PC-9 (cell line): ENCODE measurements around the gene PTOV1. TPM values are rescaled to one million over a fixed set of nuclear protein-coding genes. Genes with fewer than 3 reads are reported as not detected.

Experiments used
- BruUV-seq: library from RNA; stranded (reverse); fragments of 400-500 nt; replicated peaks from 2 replicates; lab custom pipeline; 2021; lab: Mats Ljungman, UMichigan
- CTCF ChIA-PET: fragments of 300-600 bp; sonication (Branson Sonifier 250); formaldehyde crosslinking; loops from one replicate; lab custom pipeline; 2022; ENCODE audit warnings: antibody characterized with exemption; lab: Charles Lee
- POLR2A ChIA-PET: fragments of 300-600 bp; sonication (Branson Sonifier 250); formaldehyde crosslinking; loops from one replicate; lab custom pipeline; 2022; ENCODE audit warnings: antibody characterized with exemption; ENCODE audit not compliant: unreplicated experiment; lab: Charles Lee
- DNase-seq, 2 experiments: peaks; one replicate each; pipeline versions ENCODE4 v3.0.0 to v3.0.0-alpha.2; 2015 to 2022; ENCODE audit warnings: mixed read lengths in 1 of 2
- H2AFZ ChIP-seq: fragments of 200-600 bp; sonication (generic); 2 replicates; pipeline ENCODE4 v1.8.1; 2017; ENCODE audit warnings: antibody characterized with exemption
- H3F3A ChIP-seq: fragments of 200-600 bp; sonication (generic); 2 replicates; pipeline ENCODE4 v1.8.1; 2017; ENCODE audit warnings: antibody characterized with exemption, mild to moderate bottlenecking, low read depth; ENCODE audit not compliant: insufficient read depth
- H3K27ac ChIP-seq: fragments of 200-600 bp; sonication (generic); 2 replicates; pipeline ENCODE4 v1.6.1; 2016; ENCODE audit warnings: mixed run types
- H3K27me3 ChIP-seq: fragments of 200-600 bp; sonication (generic); 2 replicates; pipeline ENCODE4 v1.6.1; 2016; ENCODE audit warnings: low read depth, mixed run types; ENCODE audit not compliant: insufficient read depth
- H3K36me3 ChIP-seq: fragments of 200-600 bp; sonication (generic); 2 replicates; pipeline ENCODE4 v1.6.1; 2016; ENCODE audit warnings: low read depth, mixed run types
- H3K4me1 ChIP-seq: fragments of 200-600 bp; sonication (generic); replicated peaks from 2 replicates; pipeline ENCODE4 v1.6.1; 2016; ENCODE audit warnings: mixed run types; ENCODE audit not compliant: insufficient read depth
- H3K4me2 ChIP-seq: fragments of 200-600 bp; sonication (generic); 2 replicates; pipeline ENCODE4 v1.6.1; 2017; ENCODE audit warnings: mixed run types
- H3K4me3 ChIP-seq: fragments of 200-600 bp; sonication (generic); 2 replicates; pipeline ENCODE4 v1.6.1; 2016; ENCODE audit warnings: mixed run types
- H3K79me2 ChIP-seq: fragments of 200-600 bp; sonication (generic); 2 replicates; pipeline ENCODE4 v1.6.1; 2017; ENCODE audit warnings: low read depth, mixed run types
- H3K9me2 ChIP-seq: fragments of 200-600 bp; sonication (generic); 2 replicates; pipeline ENCODE4 v1.8.1; 2017; ENCODE audit warnings: mild to moderate bottlenecking; ENCODE audit not compliant: insufficient read depth
- H3K9me3 ChIP-seq: fragments of 200-600 bp; sonication (generic); 2 replicates; pipeline ENCODE4 v1.8.1; 2016; ENCODE audit warnings: low read depth; ENCODE audit not compliant: insufficient read depth
- H4K20me1 ChIP-seq: fragments of 200-600 bp; sonication (generic); 2 replicates; pipeline ENCODE4 v1.8.1; 2017; ENCODE audit not compliant: insufficient read depth
- EZH2 ChIP-seq: fragments of 200-600 bp; sonication (generic); IDR thresholded peaks from 2 replicates; pipeline ENCODE4 v1.8.0; 2017; ENCODE audit warnings: antibody characterized with exemption, low read depth
- intact Hi-C: fragments of 100-400 bp; cut with micrococcal nuclease; formaldehyde crosslinking; loops from one replicate; pipeline ENCODE4 v1.10.0; 2022; ENCODE audit not compliant: unreplicated experiment
- total RNA-seq: library from RNA; stranded (reverse); gene quantifications from 2 replicates; pipeline ENCODE4 v1.2.3, GENCODE V29; 2021
- TF ChIP-seq, protein P1 (sequence below): fragments of 200-600 bp; sonication (generic); conservative IDR thresholded peaks from 2 replicates; pipeline ENCODE4 v1.6.1; 2017; ENCODE audit warnings: mixed run types, antibody characterized with exemption, mild to moderate bottlenecking, moderate library complexity

PTOV1 gene
- total RNA-seq, 1 experiment from 2014 or later: 155 TPM

DNA sequence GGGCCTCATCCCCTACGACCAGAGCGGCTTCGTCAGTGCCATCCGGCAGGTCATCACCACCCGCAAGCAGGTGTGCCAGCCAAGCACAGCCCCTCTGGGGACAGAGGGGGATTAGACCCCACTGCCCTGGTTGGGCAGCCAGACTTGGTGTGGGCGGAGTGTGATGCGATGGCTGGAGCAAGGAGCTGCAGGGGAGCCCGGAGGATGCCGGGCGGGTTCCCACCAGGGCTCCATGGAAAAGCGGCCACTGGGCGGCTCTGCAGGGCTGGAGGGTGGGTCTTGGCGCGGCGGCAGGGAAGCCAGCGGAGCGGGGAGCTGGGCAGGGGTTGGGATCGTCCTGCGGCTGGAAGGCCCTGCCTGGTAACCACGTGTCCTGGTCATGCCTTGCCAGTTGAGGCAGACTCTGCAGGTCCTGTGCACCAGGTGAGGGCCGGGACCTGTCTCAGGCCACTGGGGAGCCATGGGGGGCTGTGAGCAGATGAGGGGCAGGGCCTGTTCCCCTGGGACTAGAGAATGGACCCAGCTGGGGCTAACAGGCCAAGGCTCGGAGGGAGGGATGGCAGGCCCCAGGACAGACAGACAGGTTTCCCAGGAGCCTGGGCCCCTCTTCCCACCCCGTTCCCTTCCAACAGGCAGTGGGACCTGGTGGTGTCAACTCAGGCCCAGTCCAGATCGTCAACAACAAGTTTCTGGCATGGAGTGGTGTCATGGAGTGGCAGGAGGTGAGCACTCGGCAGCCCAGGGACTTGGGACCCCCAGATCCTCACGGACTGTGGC is 6.3 kb downstream of the PTOV1 start:
- BruUV-seq: no TSS peak
- DNase-seq: no peak
- ChIA-PET CTCF (no interaction called here), POLR2A (no interaction called here)
- TF ChIP-seq EZH2: no peak
- TF ChIP-seq, protein P1, sequence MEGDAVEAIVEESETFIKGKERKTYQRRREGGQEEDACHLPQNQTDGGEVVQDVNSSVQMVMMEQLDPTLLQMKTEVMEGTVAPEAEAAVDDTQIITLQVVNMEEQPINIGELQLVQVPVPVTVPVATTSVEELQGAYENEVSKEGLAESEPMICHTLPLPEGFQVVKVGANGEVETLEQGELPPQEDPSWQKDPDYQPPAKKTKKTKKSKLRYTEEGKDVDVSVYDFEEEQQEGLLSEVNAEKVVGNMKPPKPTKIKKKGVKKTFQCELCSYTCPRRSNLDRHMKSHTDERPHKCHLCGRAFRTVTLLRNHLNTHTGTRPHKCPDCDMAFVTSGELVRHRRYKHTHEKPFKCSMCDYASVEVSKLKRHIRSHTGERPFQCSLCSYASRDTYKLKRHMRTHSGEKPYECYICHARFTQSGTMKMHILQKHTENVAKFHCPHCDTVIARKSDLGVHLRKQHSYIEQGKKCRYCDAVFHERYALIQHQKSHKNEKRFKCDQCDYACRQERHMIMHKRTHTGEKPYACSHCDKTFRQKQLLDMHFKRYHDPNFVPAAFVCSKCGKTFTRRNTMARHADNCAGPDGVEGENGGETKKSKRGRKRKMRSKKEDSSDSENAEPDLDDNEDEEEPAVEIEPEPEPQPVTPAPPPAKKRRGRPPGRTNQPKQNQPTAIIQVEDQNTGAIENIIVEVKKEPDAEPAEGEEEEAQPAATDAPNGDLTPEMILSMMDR: no peak
- no peak overlapping the region for H2AFZ ChIP-seq
- no peaks in the 10 kb centered on the region for H3K9me3 ChIP-seq
- peaks cover 14% of the 10 kb centered on the region for H3K4me1 ChIP-seq
- H3K27me3 ChIP-seq: no peaks in the 10 kb centered on the region
- H3K36me3 ChIP-seq: peaks cover 8% of the 10 kb centered on the region
- H3K9me2 ChIP-seq: no peaks in the 10 kb centered on the region
- H3K4me3 ChIP-seq: no peak overlapping the region
- intact Hi-C loops: no loop called here
- H3K27ac ChIP-seq: no peak overlapping the region
- H4K20me1 ChIP-seq: peaks cover 83% of the 10 kb centered on the region
- H3K79me2 ChIP-seq: peaks cover 34% of the 10 kb centered on the region
- peaks cover 77% of the 10 kb centered on the region for H3F3A ChIP-seq
- no peak overlapping the region for H3K4me2 ChIP-seq

GRCh38 chr19:49857838-49858087 is 6.8 kb downstream of the PTOV1 start:
- Histone ChIP-seq H3K4me2 (no peak overlapping the region), H3F3A (peaks cover 72% of the 10 kb centered on the region), H3K27ac (no peak overlapping the region), H3K4me1 (peaks cover 9% of the 10 kb centered on the region), H3K27me3 (no peaks in the 10 kb centered on the region), H2AFZ (no peak overlapping the region), H3K36me3 (peaks cover 8% of the 10 kb centered on the region), H3K79me2 (peaks cover 29% of the 10 kb centered on the region), H3K9me3 (no peaks in the 10 kb centered on the region), H4K20me1 (peaks cover 78% of the 10 kb centered on the region), H3K4me3 (no peak overlapping the region), H3K9me2 (no peaks in the 10 kb centered on the region)
- TF ChIP-seq EZH2: no peak
- TF ChIP-seq, protein P1: no peak
- BruUV-seq: no TSS peak
- intact Hi-C loops: no loop called here
- ChIA-PET POLR2A (interaction anchor here (0.6 kb wide), 1 partner anchor 406 kb away, joined by 6 read pairs; the partner anchor contains the start of gene PIH1D1), CTCF (no interaction called here)
- DNase-seq: no peak

GRCh38 chr19:49858088-49858985 is 7.4 kb downstream of the PTOV1 start:
- peak overlapping the region; percentile 65 for H3K27ac ChIP-seq
- 0 out of 2 replicates have a peak, but pooled peaks cover 4% of the 10 kb centered on the region for H3K4me1 ChIP-seq
- no TSS peak for BruUV-seq
- H3K9me2 ChIP-seq: no peaks in the 10 kb centered on the region
- peaks cover 28% of the 10 kb centered on the region for H3K79me2 ChIP-seq
- no peaks in the 10 kb centered on the region for H3K27me3 ChIP-seq
- TF ChIP-seq, protein P1: no peak
- TF ChIP-seq EZH2: no peak
- ChIA-PET CTCF (no interaction called here), POLR2A (interaction anchor here (0.6 kb wide), 2 partner anchors 93 to 407 kb away, joined by 6 to 8 read pairs; partner anchors contain the start of gene PIH1D1)
- intact Hi-C loops: no loop called here
- peaks cover 66% of the 10 kb centered on the region for H3F3A ChIP-seq
- no peaks in the 10 kb centered on the region for H3K9me3 ChIP-seq
- H3K4me2 ChIP-seq: no peak overlapping the region
- DNase-seq: no peak
- H3K36me3 ChIP-seq: peaks cover 12% of the 10 kb centered on the region
- H3K4me3 ChIP-seq: no peak overlapping the region
- no peak overlapping the region for H2AFZ ChIP-seq
- H4K20me1 ChIP-seq: peaks cover 78% of the 10 kb centered on the region
